Endodermal cell (in vitro differentiated cells): ENCODE data around the gene DDIT4. TPM values are rescaled to one million over a fixed set of nuclear protein-coding genes. Genes with fewer than 3 reads are reported as not detected.
"Not testable (repeated sequence)": the region's sequence is repeated elsewhere in the genome, so short reads cannot be mapped to it uniquely, and the experiment has no call there.

Experiments
- DNase-seq: peaks from one replicate; pipeline ENCODE4 v3.0.0-alpha.2; 2017
- H3K27ac ChIP-seq: 2 replicates; pipeline ENCODE4 v1.5.1; 2013; ENCODE audit warnings: mild to moderate bottlenecking, low read depth, low read length, moderate library complexity
- H3K27me3 ChIP-seq: 2 replicates; pipeline ENCODE4 v1.6.1; 2013; ENCODE audit warnings: mild to moderate bottlenecking, low read length, moderate library complexity; ENCODE audit not compliant: insufficient read depth, control insufficient read depth, poor library complexity, severe bottlenecking
- H3K36me3 ChIP-seq: 2 replicates; pipeline ENCODE4 v1.7.0; 2013; ENCODE audit warnings: mild to moderate bottlenecking, low read length, moderate library complexity; ENCODE audit not compliant: control insufficient read depth, insufficient read depth
- H3K4me1 ChIP-seq: one replicate; pipeline ENCODE4 v1.7.0; 2013; ENCODE audit warnings: low read length; ENCODE audit not compliant: control insufficient read depth, insufficient read depth
- H3K4me3 ChIP-seq: 2 replicates; pipeline ENCODE4 v1.5.1; 2013; ENCODE audit warnings: mild to moderate bottlenecking, low read length, moderate library complexity
- H3K9ac ChIP-seq: 2 replicates; pipeline ENCODE4 v1.6.1; 2013; ENCODE audit warnings: mild to moderate bottlenecking, low read length, moderate library complexity; ENCODE audit not compliant: poor library complexity, severe bottlenecking; ENCODE audit errors: extremely low read depth
- H3K9me3 ChIP-seq: 2 replicates; pipeline ENCODE4 v1.6.1; 2013; ENCODE audit warnings: mild to moderate bottlenecking, low read length, moderate library complexity; ENCODE audit not compliant: control insufficient read depth
- H3K27ac Mint-ChIP-seq: 2 replicates; pipeline ENCODE4 v1.8.0; 2020; ENCODE audit warnings: mixed read lengths
- H3K27me3 Mint-ChIP-seq: 2 replicates; pipeline ENCODE4 v1.8.0; 2021; ENCODE audit warnings: mild to moderate bottlenecking, mixed read lengths; ENCODE audit not compliant: insufficient read depth
- H3K36me3 Mint-ChIP-seq: 2 replicates; pipeline ENCODE4 v1.8.0; 2020; ENCODE audit warnings: low read depth, mixed read lengths
- H3K4me1 Mint-ChIP-seq: 2 replicates; pipeline ENCODE4 v1.8.0; 2020; ENCODE audit warnings: mixed read lengths
- H3K4me3 Mint-ChIP-seq: 2 replicates; pipeline ENCODE4 v1.8.0; 2020; ENCODE audit warnings: mild to moderate bottlenecking, moderate library complexity, mixed read lengths
- H3K9me3 Mint-ChIP-seq: 2 replicates; pipeline ENCODE4 v1.8.0; 2020; ENCODE audit warnings: mild to moderate bottlenecking, mixed read lengths
- CTCF ChIP-seq: fragments of 200-600 bp; sonication (generic); conservative IDR thresholded peaks from 2 replicates; pipeline ENCODE4 v1.5.0; 2021; ENCODE audit warnings: antibody characterized with exemption, mild to moderate bottlenecking
- WGBS, 2 experiments: methylation state at CpG; one replicate each; pipeline versions ENCODE4 v1.1.5 to v1.1.7; 2013; ENCODE audit warnings: missing lambda C conversion rate in 2 of 2, mixed read lengths in 1 of 2; ENCODE audit not compliant: insufficient coverage in 1 of 2, insufficient read length in 1 of 2; 5-methylcytosine and 5-hydroxymethylcytosine counted together
- total RNA-seq, 2 donors: library from RNA; stranded (reverse); fragmentation: NEBNext Ultra II Directional in 1 of 2; extraction: Animal tissue kit (Norgen Biotek cat#: 25700) in 1 of 2; gene quantifications; 2 replicates in 1 of 2; 3 replicates in 1 of 2; pipeline ENCODE4 v1.2.1, GENCODE V29; 2021

The DDIT4 gene
- total RNA-seq, 2 donors from 2014 or later = 20.5 to 30.2 TPM

GRCh38 chr10:72306215-72306760, 32.6 kb downstream of the DDIT4 start:
- Mint-ChIP-seq H3K9me3 (peaks cover 1% of the 10 kb centered on the region), H3K4me3 (no peak overlapping the region), H3K36me3 (no peaks in the 10 kb centered on the region), H3K27me3 (no peaks in the 10 kb centered on the region), H3K4me1 (peaks cover 8% of the 10 kb centered on the region), H3K27ac (no peak overlapping the region)
- Histone ChIP-seq H3K4me1 (peaks cover 2% of the 10 kb centered on the region), H3K9me3 (no peaks in the 10 kb centered on the region), H3K27ac (no peak overlapping the region), H3K36me3 (no peaks in the 10 kb centered on the region), H3K9ac (no peak overlapping the region), H3K27me3 (no peaks in the 10 kb centered on the region), H3K4me3 (no peak overlapping the region)
- WGBS, 2 experiments = 89 to 100% methylated on average over 1 to 5 of the region's 5 CpGs
- no peak for DNase-seq
- no peak for TF ChIP-seq CTCF

GRCh38 chr10:72307711-72308110, 34.0 kb downstream of the DDIT4 start:
- not testable (repeated sequence) for H3K27me3 ChIP-seq, H3K27me3 Mint-ChIP-seq, DNase-seq, H3K27ac Mint-ChIP-seq, H3K36me3 ChIP-seq, H3K9ac ChIP-seq, H3K9me3 ChIP-seq, H3K4me1 Mint-ChIP-seq, H3K4me3 ChIP-seq, H3K36me3 Mint-ChIP-seq, H3K27ac ChIP-seq, H3K9me3 Mint-ChIP-seq, H3K4me3 Mint-ChIP-seq, H3K4me1 ChIP-seq
- 94 to 98% methylated on average over 6 to 7 of the region's 7 CpGs for WGBS, 2 experiments

- 90 to 97% methylated on average over 7 of the region's 7 CpGs for WGBS, 2 experiments
- no peak overlapping the region for H3K27ac Mint-ChIP-seq
- no peak overlapping the region for H3K27ac ChIP-seq
Observed at GRCh38 chr10:72308320-72308987, 34.7 kb downstream of the DDIT4 start.

More at GRCh38 chr10:72308320-72308987, 34.7 kb downstream of the DDIT4 start:
- Histone ChIP-seq H3K27me3 (no peaks in the 10 kb centered on the region), H3K36me3 (no peaks in the 10 kb centered on the region), H3K4me3 (no peak overlapping the region), H3K4me1 (peaks cover 2% of the 10 kb centered on the region), H3K9ac (no peak overlapping the region), H3K9me3 (no peaks in the 10 kb centered on the region)
- H3K27me3 Mint-ChIP-seq = no peaks in the 10 kb centered on the region
- H3K4me3 Mint-ChIP-seq = no peak overlapping the region
- no peak for DNase-seq
- no peaks in the 10 kb centered on the region for H3K36me3 Mint-ChIP-seq
- H3K9me3 Mint-ChIP-seq = no peaks in the 10 kb centered on the region
- H3K4me1 Mint-ChIP-seq = peaks cover 8% of the 10 kb centered on the region
- peak; percentile 26 for TF ChIP-seq CTCF
